ENCODE measurements around the gene DGCR2.
"Not testable (repeated sequence)": the region's sequence is repeated elsewhere in the genome, so short reads cannot be mapped to it uniquely, and the experiment has no call there.

Gene DGCR2

DNA sequence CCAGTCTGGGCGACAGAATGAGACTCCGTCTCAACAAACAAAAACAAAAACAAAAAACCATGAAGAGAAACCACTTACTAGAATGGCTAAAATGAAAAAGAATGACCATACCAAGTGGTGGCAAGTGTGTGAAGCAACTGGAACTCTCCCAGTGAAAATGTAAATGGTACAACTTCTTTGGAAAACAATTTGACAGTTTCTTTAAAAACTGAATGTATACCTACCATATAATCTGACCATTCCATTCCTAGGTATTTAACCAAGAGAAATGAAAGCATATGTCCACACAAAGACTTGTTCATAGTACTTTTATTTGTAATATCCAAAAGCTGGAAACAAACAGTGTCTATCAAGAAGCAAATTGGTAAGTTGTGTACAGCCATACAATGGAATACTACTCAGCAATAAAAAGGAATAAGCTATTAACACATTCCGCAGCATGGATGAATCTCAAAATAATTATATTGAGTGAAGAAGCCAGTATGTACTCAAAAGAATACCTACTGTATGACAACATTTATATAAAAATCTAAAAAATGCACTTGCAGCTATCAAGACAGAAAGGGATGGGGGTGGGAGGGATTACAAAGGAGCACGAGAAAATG, 27.7 kb downstream of the DGCR2 start:
- no peak overlapping the region for H3K4me3 ChIP-seq (ENCODE audit: insufficient read depth, low read depth, low read length)
- no peak overlapping the region for H3K27ac ChIP-seq (ENCODE audit: insufficient read depth, low read depth, low read length, poor library complexity, severe bottlenecking)
- no peaks in the 10 kb centered on the region for H3K36me3 ChIP-seq (ENCODE audit: control insufficient read depth, insufficient read depth, low read length)
- WGBS, 2 experiments, result 91 to 99% methylated on average over 3 to 4 of the region's 4 CpGs
- H3K27me3 ChIP-seq (ENCODE audit: control insufficient read depth, insufficient read depth, low read length, poor library complexity, severe bottlenecking), result no peaks in the 10 kb centered on the region
- H3K4me1 ChIP-seq (ENCODE audit: control insufficient read depth, insufficient read depth, low read length), result no peaks in the 10 kb centered on the region
- no peaks in the 10 kb centered on the region for H3K9me3 ChIP-seq (ENCODE audit: control insufficient read depth, low read length)

DNA sequence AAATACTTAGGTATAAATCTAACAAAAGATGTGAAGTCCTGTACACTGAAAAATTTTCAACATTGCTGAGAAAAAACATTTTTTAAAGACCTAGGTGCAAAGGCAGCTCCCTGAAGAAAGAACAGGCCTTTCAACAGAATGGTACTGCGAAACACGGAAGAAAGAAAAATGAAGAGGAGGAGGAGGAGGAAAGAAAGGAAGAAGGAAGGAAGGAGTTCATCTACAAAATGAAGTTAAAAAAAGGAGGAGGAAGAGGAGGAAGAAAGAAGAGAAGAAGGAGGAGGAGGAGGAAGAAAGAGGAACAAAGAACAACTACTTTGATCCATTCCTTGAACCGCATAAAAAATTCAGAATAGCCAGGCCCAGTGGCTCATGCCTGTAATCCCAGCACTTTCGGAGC, 29.5 kb downstream of the DGCR2 start:
- 95 to 97% methylated on average over 4 of the region's 4 CpGs for WGBS, 2 experiments
- no peaks in the 10 kb centered on the region for H3K9me3 ChIP-seq (ENCODE audit: control insufficient read depth, low read length)
- H3K27ac ChIP-seq (ENCODE audit: insufficient read depth, low read depth, low read length, poor library complexity, severe bottlenecking), result no peak overlapping the region
- H3K27me3 ChIP-seq (ENCODE audit: control insufficient read depth, insufficient read depth, low read length, poor library complexity, severe bottlenecking), result no peaks in the 10 kb centered on the region
- no peaks in the 10 kb centered on the region for H3K4me1 ChIP-seq (ENCODE audit: control insufficient read depth, insufficient read depth, low read length)
- H3K4me3 ChIP-seq (ENCODE audit: insufficient read depth, low read depth, low read length), result no peak overlapping the region
- no peaks in the 10 kb centered on the region for H3K36me3 ChIP-seq (ENCODE audit: control insufficient read depth, insufficient read depth, low read length)

DNA sequence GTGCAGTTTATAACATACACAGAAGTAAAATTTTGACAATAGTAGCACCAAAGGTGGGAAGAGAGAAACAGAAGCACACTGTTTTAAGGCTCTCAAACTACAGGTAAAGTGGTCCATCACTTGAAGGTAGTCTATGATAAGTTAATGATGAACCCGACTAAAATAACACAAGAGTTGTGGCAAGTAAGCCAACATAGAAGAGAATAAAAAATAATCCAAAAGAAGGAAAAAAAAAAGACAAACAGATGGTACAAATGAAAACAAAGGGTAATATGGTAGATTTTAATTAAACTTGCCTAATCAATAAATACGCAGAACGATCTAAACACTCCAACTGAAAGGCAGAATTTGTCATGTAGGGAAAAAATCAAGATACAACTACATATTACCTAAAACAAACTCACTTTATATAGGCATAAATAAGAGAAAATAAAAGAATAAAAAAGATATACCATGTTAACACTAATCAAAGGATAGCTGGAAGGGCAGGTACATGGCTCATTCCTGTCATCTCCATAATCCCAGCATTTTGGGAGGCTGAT, 31.6 kb downstream of the DGCR2 start:
- WGBS, 2 experiments, result 100% methylated on average over 2 of the region's 3 CpGs; no CpG with 5 or more reads in 1 of the 2 experiments
- H3K4me1 ChIP-seq (ENCODE audit: control insufficient read depth, insufficient read depth, low read length), result no peaks in the 10 kb centered on the region
- H3K27me3 ChIP-seq (ENCODE audit: control insufficient read depth, insufficient read depth, low read length, poor library complexity, severe bottlenecking), result no peaks in the 10 kb centered on the region

DNA sequence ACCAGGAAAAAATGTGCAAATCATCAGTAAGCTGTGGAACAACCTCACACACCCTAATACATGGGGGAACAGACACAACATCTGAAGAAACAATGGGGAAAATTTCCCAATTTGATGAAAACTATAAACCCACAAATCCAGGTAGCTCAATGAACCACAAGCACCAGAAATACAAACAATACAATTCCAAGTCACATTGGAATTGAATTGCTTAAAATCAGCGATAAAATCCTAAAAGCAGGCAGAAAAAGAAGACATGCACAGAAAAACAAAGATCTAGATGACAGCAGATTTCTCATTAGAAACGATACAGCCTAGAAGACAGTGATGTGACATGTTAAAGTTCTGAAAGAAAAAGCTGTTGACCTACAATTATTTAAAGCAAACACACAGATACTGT, 32.0 kb downstream of the DGCR2 start:
- Histone ChIP-seq H3K4me1 (ENCODE audit: control insufficient read depth, insufficient read depth, low read length) (no peaks in the 10 kb centered on the region), H3K9me3 (ENCODE audit: control insufficient read depth, low read length) (no peaks in the 10 kb centered on the region), H3K27me3 (ENCODE audit: control insufficient read depth, insufficient read depth, low read length, poor library complexity, severe bottlenecking) (no peaks in the 10 kb centered on the region), H3K27ac (ENCODE audit: insufficient read depth, low read depth, low read length, poor library complexity, severe bottlenecking) (no peak overlapping the region), H3K4me3 (ENCODE audit: insufficient read depth, low read depth, low read length) (no peak overlapping the region), H3K36me3 (ENCODE audit: control insufficient read depth, insufficient read depth, low read length) (no peaks in the 10 kb centered on the region)
- WGBS, 2 experiments, result 93 to 94% methylated on average over 2 of the region's 2 CpGs

More for the DNA sequence above, 31.6 kb downstream of the DGCR2 start:
- H3K36me3 ChIP-seq (ENCODE audit: control insufficient read depth, insufficient read depth, low read length), result no peaks in the 10 kb centered on the region
- no peaks in the 10 kb centered on the region for H3K9me3 ChIP-seq (ENCODE audit: control insufficient read depth, low read length)
- no peak overlapping the region for H3K4me3 ChIP-seq (ENCODE audit: insufficient read depth, low read depth, low read length)
- no peak overlapping the region for H3K27ac ChIP-seq (ENCODE audit: insufficient read depth, low read depth, low read length, poor library complexity, severe bottlenecking)

DNA sequence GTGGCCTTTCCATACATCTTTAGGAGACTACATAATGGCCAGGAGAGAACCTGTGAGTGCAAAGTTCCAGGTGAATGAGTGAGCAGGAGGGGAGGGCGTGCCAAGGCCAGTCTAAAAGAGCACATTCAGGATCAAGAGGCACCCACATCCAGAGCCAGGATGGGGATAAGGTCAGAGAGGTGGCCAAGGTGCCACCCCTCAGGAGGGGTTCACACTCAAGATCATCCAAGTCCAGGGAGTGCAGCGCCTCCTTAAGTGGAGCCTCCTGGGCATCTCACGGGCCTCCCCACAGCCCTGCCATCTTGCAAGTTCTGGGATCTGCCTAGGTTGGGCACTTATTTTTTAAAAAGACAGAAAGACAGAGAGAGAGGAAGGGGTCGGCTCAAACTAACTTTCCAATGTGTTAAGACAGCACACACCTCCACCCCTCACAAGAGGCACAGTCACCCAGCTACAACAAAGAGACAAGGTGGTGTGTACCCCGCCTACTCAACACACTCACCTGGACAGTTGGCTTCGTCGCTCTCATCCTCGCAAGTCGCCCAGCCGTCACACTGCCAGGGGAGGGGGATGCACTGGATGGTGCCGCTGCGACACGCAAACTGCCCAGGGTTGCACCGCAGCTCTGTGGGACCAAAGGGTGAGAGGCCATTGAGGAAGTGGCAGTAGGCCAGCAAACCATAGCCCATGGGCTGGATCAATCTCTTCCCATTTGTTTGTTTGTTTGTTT, 33.2 kb downstream of the DGCR2 start:
- Histone ChIP-seq H3K4me3 (ENCODE audit: insufficient read depth, low read depth, low read length) (no peak overlapping the region), H3K9me3 (ENCODE audit: control insufficient read depth, low read length) (no peaks in the 10 kb centered on the region), H3K4me1 (ENCODE audit: control insufficient read depth, insufficient read depth, low read length) (no peaks in the 10 kb centered on the region), H3K36me3 (ENCODE audit: control insufficient read depth, insufficient read depth, low read length) (no peaks in the 10 kb centered on the region), H3K27me3 (ENCODE audit: control insufficient read depth, insufficient read depth, low read length, poor library complexity, severe bottlenecking) (no peaks in the 10 kb centered on the region), H3K27ac (ENCODE audit: insufficient read depth, low read depth, low read length, poor library complexity, severe bottlenecking) (no peak overlapping the region)
- 94 to 96% methylated on average over 14 of the region's 14 CpGs for WGBS, 2 experiments

DNA sequence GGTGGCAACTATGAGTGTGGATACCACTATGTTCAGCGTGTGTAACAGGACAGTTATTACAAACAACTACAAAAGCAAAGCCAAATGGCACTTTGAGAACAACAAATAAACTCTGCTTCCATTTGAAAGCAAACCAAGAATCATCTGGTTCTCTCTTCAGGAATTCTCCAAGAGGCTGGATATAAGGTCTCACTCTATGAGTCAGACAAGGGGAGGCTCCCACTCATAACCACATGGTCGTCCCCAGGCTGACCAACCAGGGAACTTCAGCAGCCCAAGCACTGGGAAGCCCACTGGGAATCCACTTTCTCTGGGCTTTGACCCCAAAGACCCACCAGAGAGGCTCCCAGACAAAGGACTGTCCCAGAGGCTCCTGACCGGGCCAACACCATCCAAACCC, 35.3 kb downstream of the DGCR2 start:
- 89 to 96% methylated on average over 3 of the region's 3 CpGs for WGBS, 2 experiments
- H3K9me3 ChIP-seq (ENCODE audit: control insufficient read depth, low read length), result no peaks in the 10 kb centered on the region
- H3K36me3 ChIP-seq (ENCODE audit: control insufficient read depth, insufficient read depth, low read length), result no peaks in the 10 kb centered on the region
- H3K27ac ChIP-seq (ENCODE audit: insufficient read depth, low read depth, low read length, poor library complexity, severe bottlenecking), result no peak overlapping the region
- no peak overlapping the region for H3K4me3 ChIP-seq (ENCODE audit: insufficient read depth, low read depth, low read length)
- H3K4me1 ChIP-seq (ENCODE audit: control insufficient read depth, insufficient read depth, low read length), result no peaks in the 10 kb centered on the region
- no peaks in the 10 kb centered on the region for H3K27me3 ChIP-seq (ENCODE audit: control insufficient read depth, insufficient read depth, low read length, poor library complexity, severe bottlenecking)

DNA sequence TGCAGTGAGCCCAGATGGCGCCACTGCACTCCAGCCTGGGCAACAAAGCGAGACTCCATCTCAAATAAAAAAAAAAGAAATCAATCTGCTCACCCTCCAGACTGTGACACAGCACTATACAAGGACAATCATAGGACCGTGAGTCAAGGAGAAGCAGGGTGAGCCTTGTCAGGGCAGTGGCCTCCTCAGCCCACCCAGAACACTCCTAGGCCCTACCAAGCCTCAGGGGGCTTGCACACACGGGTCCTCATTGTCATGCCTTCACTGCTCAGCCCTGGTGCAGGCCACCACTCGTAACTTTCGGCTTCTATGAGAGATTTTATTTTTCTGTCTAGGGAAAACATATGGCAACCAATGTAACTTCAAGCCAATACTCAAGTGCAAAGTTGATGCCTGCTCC, 35.8 kb downstream of the DGCR2 start:
- H3K36me3 ChIP-seq (ENCODE audit: control insufficient read depth, insufficient read depth, low read length), result no peaks in the 10 kb centered on the region
- H3K27me3 ChIP-seq (ENCODE audit: control insufficient read depth, insufficient read depth, low read length, poor library complexity, severe bottlenecking), result no peaks in the 10 kb centered on the region
- no peaks in the 10 kb centered on the region for H3K9me3 ChIP-seq (ENCODE audit: control insufficient read depth, low read length)
- H3K4me3 ChIP-seq (ENCODE audit: insufficient read depth, low read depth, low read length), result no peak overlapping the region
- 86 to 90% methylated on average over 6 of the region's 6 CpGs for WGBS, 2 experiments
- H3K4me1 ChIP-seq (ENCODE audit: control insufficient read depth, insufficient read depth, low read length), result no peaks in the 10 kb centered on the region
- H3K27ac ChIP-seq (ENCODE audit: insufficient read depth, low read depth, low read length, poor library complexity, severe bottlenecking), result no peak overlapping the region

DNA sequence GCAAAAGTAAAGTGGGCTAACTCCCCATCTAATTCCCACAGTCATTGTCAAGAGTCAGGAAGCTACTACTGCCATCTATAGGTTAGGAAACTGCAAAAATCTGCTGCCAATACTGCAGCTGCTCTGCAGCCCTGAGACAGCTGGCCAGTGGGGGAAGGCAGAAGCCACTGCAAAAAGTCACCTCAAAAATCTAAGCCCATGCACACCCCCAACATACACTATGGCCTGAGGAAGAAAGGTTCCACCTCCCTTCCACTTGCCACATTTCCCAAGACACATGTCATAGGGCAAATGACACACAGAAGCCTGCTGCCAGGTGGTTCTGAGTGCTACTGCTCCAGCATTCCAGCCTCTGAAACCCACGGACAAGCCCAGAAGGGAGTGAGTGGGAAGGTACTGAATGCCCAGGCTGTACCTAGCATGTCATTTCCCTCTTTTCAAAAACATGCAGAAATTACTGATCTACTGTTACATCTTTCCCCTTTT, 36.9 kb downstream of the DGCR2 start:
- Histone ChIP-seq H3K4me3 (ENCODE audit: insufficient read depth, low read depth, low read length) (no peak overlapping the region), H3K27ac (ENCODE audit: insufficient read depth, low read depth, low read length, poor library complexity, severe bottlenecking) (no peak overlapping the region), H3K9me3 (ENCODE audit: control insufficient read depth, low read length) (no peaks in the 10 kb centered on the region), H3K36me3 (ENCODE audit: control insufficient read depth, insufficient read depth, low read length) (no peaks in the 10 kb centered on the region), H3K4me1 (ENCODE audit: control insufficient read depth, insufficient read depth, low read length) (no peaks in the 10 kb centered on the region), H3K27me3 (ENCODE audit: control insufficient read depth, insufficient read depth, low read length, poor library complexity, severe bottlenecking) (no peaks in the 10 kb centered on the region)
- WGBS, 2 experiments, result 58 to 78% methylated on average over 1 of the region's 1 CpG

DNA sequence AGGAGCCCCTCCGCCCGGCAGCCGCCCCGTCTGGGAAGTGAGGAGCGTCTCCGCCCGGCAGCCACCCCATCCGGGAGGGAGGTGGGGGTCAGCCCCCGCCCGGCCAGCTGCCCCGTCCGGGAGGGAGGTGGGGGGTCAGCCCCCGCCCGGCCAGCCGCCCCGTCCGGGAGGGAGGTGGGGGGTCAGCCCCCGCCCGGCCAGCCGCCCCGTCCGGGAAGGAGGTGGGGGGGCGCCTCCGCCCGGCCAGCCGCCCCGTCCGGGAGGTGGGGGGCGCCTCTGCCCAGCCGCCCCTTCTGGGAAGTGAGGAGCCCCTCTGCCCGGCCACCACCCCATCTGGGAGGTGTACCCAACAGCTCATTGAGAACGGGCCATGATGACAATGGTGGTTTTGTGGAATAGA, 37.6 kb downstream of the DGCR2 start:
- not testable (repeated sequence) for H3K4me3 ChIP-seq (ENCODE audit: insufficient read depth, low read depth, low read length); H3K27me3 ChIP-seq (ENCODE audit: control insufficient read depth, insufficient read depth, low read length, poor library complexity, severe bottlenecking); H3K4me1 ChIP-seq (ENCODE audit: control insufficient read depth, insufficient read depth, low read length); H3K27ac ChIP-seq (ENCODE audit: insufficient read depth, low read depth, low read length, poor library complexity, severe bottlenecking); H3K9me3 ChIP-seq (ENCODE audit: control insufficient read depth, low read length); H3K36me3 ChIP-seq (ENCODE audit: control insufficient read depth, insufficient read depth, low read length)
- WGBS, 2 experiments, result 94 to 99% methylated on average over 11 to 23 of the region's 32 CpGs

DNA sequence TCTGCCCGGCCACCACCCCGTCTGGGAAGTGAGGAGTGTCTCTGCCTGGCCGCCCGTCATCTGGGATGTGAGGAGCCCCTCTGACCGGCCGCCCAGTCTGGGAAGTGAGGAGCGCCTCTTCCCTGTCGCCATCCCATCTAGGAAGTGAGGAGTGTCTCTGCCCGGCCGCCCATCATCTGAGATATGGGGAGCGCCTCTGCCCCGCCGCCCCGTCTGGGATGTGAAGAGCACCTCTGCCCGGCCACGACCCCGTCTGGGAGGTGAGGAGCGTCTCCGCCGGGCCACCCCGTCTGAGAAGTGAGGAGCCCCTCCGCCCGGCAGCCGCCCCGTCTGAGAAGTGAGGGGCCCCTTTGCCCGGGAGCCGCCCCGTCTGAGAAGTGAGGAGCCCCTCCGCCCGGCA, 38.1 kb downstream of the DGCR2 start:
- not testable (repeated sequence) for H3K9me3 ChIP-seq (ENCODE audit: control insufficient read depth, low read length); H3K4me1 ChIP-seq (ENCODE audit: control insufficient read depth, insufficient read depth, low read length); H3K27ac ChIP-seq (ENCODE audit: insufficient read depth, low read depth, low read length, poor library complexity, severe bottlenecking); H3K36me3 ChIP-seq (ENCODE audit: control insufficient read depth, insufficient read depth, low read length); H3K27me3 ChIP-seq (ENCODE audit: control insufficient read depth, insufficient read depth, low read length, poor library complexity, severe bottlenecking); H3K4me3 ChIP-seq (ENCODE audit: insufficient read depth, low read depth, low read length)
- WGBS, 2 experiments, result 87 to 90% methylated on average over 30 of the region's 30 CpGs

Measured in ectodermal cell (in vitro differentiated cells).